Progenitor cell of endocrine pancreas (in vitro differentiated cells): ENCODE results near the gene PKIG. TPM values are rescaled to one million over a fixed set of nuclear protein-coding genes. Genes with fewer than 3 reads are reported as not detected.

ENCODE experiments used
- DNase-seq: peaks from one replicate; pipeline ENCODE4 v3.0.0; 2021; ENCODE audit warnings: low spot score; ENCODE audit not compliant: unreplicated experiment
- H3K27ac Mint-ChIP-seq: 2 replicates; pipeline ENCODE4 v1.8.0; 2021; ENCODE audit warnings: mild to moderate bottlenecking, moderate library complexity, mixed read lengths
- H3K27me3 Mint-ChIP-seq: 2 replicates; pipeline ENCODE4 v1.8.0; 2021; ENCODE audit warnings: mixed read lengths
- H3K36me3 Mint-ChIP-seq: 2 replicates; pipeline ENCODE4 v1.8.0; 2022; ENCODE audit warnings: mixed read lengths; ENCODE audit not compliant: insufficient read depth
- H3K4me1 Mint-ChIP-seq: 2 replicates; pipeline ENCODE4 v1.8.0; 2021; ENCODE audit warnings: low read depth, mixed read lengths
- H3K4me3 Mint-ChIP-seq: 2 replicates; pipeline ENCODE4 v1.8.0; 2021; ENCODE audit warnings: low read depth, mild to moderate bottlenecking, moderate library complexity, mixed read lengths
- H3K9me3 Mint-ChIP-seq: 2 replicates; pipeline ENCODE4 v1.8.0; 2021; ENCODE audit warnings: low read depth, mixed read lengths
- CTCF ChIP-seq: fragments of 200-600 bp; sonication (generic); IDR thresholded peaks from one replicate; pipeline ENCODE4 v1.5.0; 2021; ENCODE audit warnings: antibody characterized with exemption, mild to moderate bottlenecking; ENCODE audit not compliant: unreplicated experiment
- total RNA-seq: library from RNA; stranded (reverse); gene quantifications from 2 replicates; pipeline ENCODE4 v1.2.1, GENCODE V29; 2021

PKIG gene
- total RNA-seq, 1 donor from 2014 or later = 36.5 TPM

GRCh38 chr20:44627364-44628010 lies 45.1 kb downstream of the PKIG start:
- Mint-ChIP-seq H3K9me3 (no peaks in the 10 kb centered on the region), H3K4me1 (no peaks in the 10 kb centered on the region), H3K27me3 (peaks cover 13% of the 10 kb centered on the region), H3K4me3 (no peak overlapping the region), H3K36me3 (peaks cover 2% of the 10 kb centered on the region), H3K27ac (no peak overlapping the region)
- no peak for TF ChIP-seq CTCF
- DNase-seq = no peak

- DNase-seq = no peak
- H3K27me3 Mint-ChIP-seq = peaks cover 13% of the 10 kb centered on the region
- H3K27ac Mint-ChIP-seq = no peak overlapping the region
- no peaks in the 10 kb centered on the region for H3K9me3 Mint-ChIP-seq
- H3K4me1 Mint-ChIP-seq = peaks cover 2% of the 10 kb centered on the region
- no peak for TF ChIP-seq CTCF
- H3K4me3 Mint-ChIP-seq = no peak overlapping the region
- no peaks in the 10 kb centered on the region for H3K36me3 Mint-ChIP-seq
Observed at GRCh38 chr20:44629017-44629385, 46.6 kb downstream of the PKIG start.

GRCh38 chr20:44629542-44629941 lies 47.2 kb downstream of the PKIG start:
- Mint-ChIP-seq H3K27ac (no peak overlapping the region), H3K36me3 (no peaks in the 10 kb centered on the region), H3K4me3 (no peak overlapping the region), H3K27me3 (peaks cover 13% of the 10 kb centered on the region), H3K9me3 (no peaks in the 10 kb centered on the region), H3K4me1 (peaks cover 6% of the 10 kb centered on the region)
- TF ChIP-seq CTCF = no peak
- DNase-seq = no peak

- H3K4me1 Mint-ChIP-seq = peaks cover 8% of the 10 kb centered on the region
- TF ChIP-seq CTCF = no peak
- H3K27me3 Mint-ChIP-seq = peaks cover 13% of the 10 kb centered on the region
- no peaks in the 10 kb centered on the region for H3K36me3 Mint-ChIP-seq
- H3K27ac Mint-ChIP-seq = no peak overlapping the region
- H3K4me3 Mint-ChIP-seq = no peak overlapping the region
- DNase-seq = no peak
- no peaks in the 10 kb centered on the region for H3K9me3 Mint-ChIP-seq
Observed at GRCh38 chr20:44630297-44630696, 47.9 kb downstream of the PKIG start.

GRCh38 chr20:44632103-44632752 lies 49.8 kb downstream of the PKIG start:
- Mint-ChIP-seq H3K27ac (no peak overlapping the region), H3K4me1 (peaks cover 10% of the 10 kb centered on the region), H3K27me3 (peaks cover 13% of the 10 kb centered on the region), H3K36me3 (no peaks in the 10 kb centered on the region), H3K4me3 (no peak overlapping the region), H3K9me3 (no peaks in the 10 kb centered on the region)
- DNase-seq = no peak
- no peak for TF ChIP-seq CTCF
